ENCODE results near the gene ANKRD6.
A peak's percentile ranks its signal among the peaks of the same experiment; 100 is the strongest.

Gene ANKRD6

GRCh38 chr6:89555031-89555430 lies 122.1 kb downstream of the ANKRD6 start:
- Histone ChIP-seq H3K9me3 (peaks cover 0 to 4% (median 0%) of the 10 kb centered on the region in 3 donors), H3K27ac (no peak overlapping the region), H3K36me3 (no peaks in the 10 kb centered on the region), H3K27me3 (no peaks in the 10 kb centered on the region), H3K4me3 (no peak overlapping the region), H3K4me1 (peaks cover 0 to 18% (median 3%) of the 10 kb centered on the region in 4 donors)
- DNase-seq: no peak
- intact Hi-C loops (cut with DNase I; ENCODE audit: low total_unique reads): no loop called here
- no peak for TF ChIP-seq CTCF (IDR thresholded peaks at IDR 0.05)

GRCh38 chr6:89555806-89556205 lies 122.9 kb downstream of the ANKRD6 start:
- TF ChIP-seq CTCF (IDR thresholded peaks at IDR 0.05): no peak
- intact Hi-C loops (cut with DNase I; ENCODE audit: low total_unique reads): no loop called here
- Histone ChIP-seq H3K27me3 (no peaks in the 10 kb centered on the region), H3K27ac (no peak overlapping the region), H3K4me1 (peaks cover 0 to 22% (median 4%) of the 10 kb centered on the region in 4 donors), H3K36me3 (no peaks in the 10 kb centered on the region), H3K4me3 (no peak overlapping the region), H3K9me3 (peaks cover 0 to 4% (median 0%) of the 10 kb centered on the region in 3 donors)
- no peak for DNase-seq

- no peak overlapping the region for H3K4me3 ChIP-seq
- H3K36me3 ChIP-seq: no peaks in the 10 kb centered on the region
- intact Hi-C loops (cut with DNase I; ENCODE audit: low total_unique reads): no loop called here
- no peak overlapping the region for H3K27ac ChIP-seq
- peaks cover 0 to 38% (median 29%) of the 10 kb centered on the region in 4 donors for H3K4me1 ChIP-seq
- no peak for TF ChIP-seq CTCF (IDR thresholded peaks at IDR 0.05)
- DNase-seq: no peak
- no peaks in the 10 kb centered on the region for H3K27me3 ChIP-seq
- peaks cover 0 to 4% (median 0%) of the 10 kb centered on the region in 3 donors for H3K9me3 ChIP-seq
Observed at GRCh38 chr6:89559487-89559886, 126.5 kb downstream of the ANKRD6 start.

GRCh38 chr6:89562093-89562973 lies 129.4 kb downstream of the ANKRD6 start:
- no peaks in the 10 kb centered on the region for H3K36me3 ChIP-seq
- DNase-seq: no peak
- H3K27me3 ChIP-seq: no peaks in the 10 kb centered on the region
- H3K4me3 ChIP-seq: peak overlapping the region; percentile 47
- intact Hi-C loops (cut with DNase I; ENCODE audit: low total_unique reads): loop anchor here (10.0 kb wide), 1 partner anchor 78 kb away; no protein-coding TSS in a partner anchor
- peaks cover 0 to 65% (median 43%) of the 10 kb centered on the region in 4 donors for H3K4me1 ChIP-seq
- peak overlapping the region; percentile 66 to 73 for H3K27ac ChIP-seq
- peak in 1 of 2 experiments; percentile 8 for TF ChIP-seq CTCF (IDR thresholded peaks at IDR 0.05)
- H3K9me3 ChIP-seq: peaks cover 0 to 4% (median 0%) of the 10 kb centered on the region in 3 donors

- no peaks in the 10 kb centered on the region for H3K36me3 ChIP-seq
- peaks cover 0 to 72% (median 43%) of the 10 kb centered on the region in 4 donors for H3K4me1 ChIP-seq
- TF ChIP-seq CTCF (IDR thresholded peaks at IDR 0.05): no peak
- no peaks in the 10 kb centered on the region for H3K27me3 ChIP-seq
- H3K27ac ChIP-seq: peak overlapping the region; percentile 66 to 73
- intact Hi-C loops (cut with DNase I; ENCODE audit: low total_unique reads): loop anchor here (10.0 kb wide), 1 partner anchor 79 kb away; no protein-coding TSS in a partner anchor
- no peak for DNase-seq
- H3K4me3 ChIP-seq: no peak overlapping the region
- H3K9me3 ChIP-seq: no peaks in the 10 kb centered on the region
Observed at GRCh38 chr6:89563866-89564265, 130.9 kb downstream of the ANKRD6 start.
